Thymus (tissue), 11 donors: ENCODE results near the gene GIPC2. TPM values are rescaled to one million over a fixed set of nuclear protein-coding genes. Genes with fewer than 3 reads are reported as not detected.
"Not testable (repeated sequence)": the region's sequence is repeated elsewhere in the genome, so short reads cannot be mapped to it uniquely, and the experiment has no call there.

ENCODE experiments used
- DNase-seq, 9 donors: peaks; one replicate each; pipeline ENCODE4 v3.0.0-alpha.2; 2013; ENCODE audit warnings: low spot score in 9 of 9, low read depth in 6 of 9, missing footprints in 1 of 9
- H3K27ac ChIP-seq, 2 donors: one replicate each; pipeline ENCODE4 v1.5.1; 2013; ENCODE audit warnings: control low read depth in 1 of 2, low read depth in 1 of 2, low read length in 1 of 2, mild to moderate bottlenecking in 1 of 2, moderate library complexity in 1 of 2
- H3K27me3 ChIP-seq, 2 donors: one replicate each; pipeline ENCODE4 v1.5.1; 2013; ENCODE audit warnings: low read length in 1 of 2; ENCODE audit not compliant: control insufficient read depth in 2 of 2, insufficient read depth in 1 of 2
- H3K36me3 ChIP-seq, 2 donors: one replicate each; pipeline ENCODE4 v1.5.1; 2013; ENCODE audit warnings: low read length in 1 of 2, mild to moderate bottlenecking in 1 of 2, moderate library complexity in 1 of 2; ENCODE audit not compliant: control insufficient read depth in 2 of 2, insufficient read depth in 2 of 2
- H3K4me1 ChIP-seq, 2 donors: one replicate each; pipeline ENCODE4 v1.5.1; 2013; ENCODE audit warnings: low read length in 2 of 2; ENCODE audit not compliant: control insufficient read depth in 2 of 2, insufficient read depth in 2 of 2
- H3K4me3 ChIP-seq, 2 donors: one replicate each; pipeline ENCODE4 v1.5.1; 2013; ENCODE audit warnings: low read length in 2 of 2, control low read depth in 1 of 2, mild to moderate bottlenecking in 1 of 2
- H3K9me3 ChIP-seq, 2 donors: one replicate each; pipeline ENCODE4 v1.5.1; 2013; ENCODE audit warnings: low read length in 1 of 2, mild to moderate bottlenecking in 1 of 2; ENCODE audit not compliant: control insufficient read depth in 2 of 2, insufficient read depth in 1 of 2
- WGBS: extraction: QIAGEN DNeasy Blood & Tissue Kit; methylation state at CpG from one replicate; pipeline ENCODE4 v1.1.7; 2013; 5-methylcytosine and 5-hydroxymethylcytosine counted together
- polyA plus RNA-seq: library from polyadenylated mRNA; stranded (reverse); fragments of 200-250 nt; gene quantifications from one replicate; pipeline ENCODE4 v1.2.3, GENCODE V29; 2013
- total RNA-seq: library from RNA; stranded (reverse); fragments of 120-200 nt; gene quantifications from one replicate; pipeline ENCODE4 v1.2.4, GENCODE V29; 2013
- donor health status: healthy.

GIPC2 gene
- total and polyA plus RNA-seq, 2 donors: 0.28 to 1.3 TPM

DNA sequence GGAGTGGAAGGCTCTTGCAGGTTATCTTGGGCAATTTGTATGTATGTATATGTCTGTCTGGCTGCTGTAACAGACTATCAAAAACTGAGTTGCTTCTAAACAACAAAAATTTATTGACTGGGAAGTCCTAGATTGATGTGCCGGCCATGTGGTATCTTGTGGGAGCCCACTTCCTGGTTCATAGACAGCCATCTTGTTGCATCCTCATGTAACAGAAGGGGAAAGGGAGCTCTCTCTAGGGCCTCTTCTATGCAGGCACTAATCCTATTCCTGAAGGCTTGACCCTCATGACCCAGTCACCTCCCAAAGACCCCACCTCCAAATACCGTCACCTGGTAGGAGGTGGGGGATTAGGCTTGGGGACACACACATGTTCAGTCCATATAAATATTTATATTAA, 9.2 kb downstream of the GIPC2 start:
- no peaks in the 10 kb centered on the region for H3K9me3 ChIP-seq
- H3K4me1 ChIP-seq: no peaks in the 10 kb centered on the region
- H3K27ac ChIP-seq: no peak overlapping the region
- DNase-seq: no peak
- no peaks in the 10 kb centered on the region for H3K27me3 ChIP-seq
- WGBS: 97% methylated on average over 2 of the region's 2 CpGs
- H3K4me3 ChIP-seq: no peak overlapping the region
- no peaks in the 10 kb centered on the region for H3K36me3 ChIP-seq

DNA sequence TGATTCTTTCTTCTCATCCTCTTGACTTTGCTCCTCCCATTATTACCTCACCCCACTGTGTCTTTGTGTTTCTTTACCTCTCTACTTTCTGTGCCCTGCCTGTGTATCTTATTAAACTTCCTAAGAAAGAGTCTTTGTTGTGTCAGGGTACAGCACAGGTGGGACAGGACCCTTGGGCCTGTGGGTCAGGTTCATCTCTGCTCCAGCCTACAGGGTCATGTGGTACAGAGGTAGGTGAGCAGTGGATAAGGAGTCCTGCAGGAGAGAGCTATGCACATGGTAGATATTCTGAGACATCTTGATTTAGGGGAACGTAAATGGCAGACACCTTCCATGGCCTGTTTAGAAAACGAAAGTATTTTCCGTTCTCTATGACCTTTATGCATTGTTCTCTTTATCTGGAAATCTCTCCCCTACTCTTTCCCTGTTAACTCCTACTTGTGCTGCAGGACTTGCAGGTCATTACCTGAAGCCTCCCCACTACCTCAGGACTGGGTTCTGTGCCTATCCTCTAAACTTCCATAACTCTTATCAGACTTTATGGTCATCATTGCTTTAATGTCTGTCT, 9.9 kb downstream of the GIPC2 start:
- DNase-seq: no peak
- H3K9me3 ChIP-seq: no peaks in the 10 kb centered on the region
- WGBS: 96% methylated on average over 3 of the region's 3 CpGs
- H3K4me1 ChIP-seq: no peaks in the 10 kb centered on the region
- H3K27ac ChIP-seq: no peak overlapping the region
- no peak overlapping the region for H3K4me3 ChIP-seq
- H3K36me3 ChIP-seq: no peaks in the 10 kb centered on the region
- H3K27me3 ChIP-seq: no peaks in the 10 kb centered on the region

DNA sequence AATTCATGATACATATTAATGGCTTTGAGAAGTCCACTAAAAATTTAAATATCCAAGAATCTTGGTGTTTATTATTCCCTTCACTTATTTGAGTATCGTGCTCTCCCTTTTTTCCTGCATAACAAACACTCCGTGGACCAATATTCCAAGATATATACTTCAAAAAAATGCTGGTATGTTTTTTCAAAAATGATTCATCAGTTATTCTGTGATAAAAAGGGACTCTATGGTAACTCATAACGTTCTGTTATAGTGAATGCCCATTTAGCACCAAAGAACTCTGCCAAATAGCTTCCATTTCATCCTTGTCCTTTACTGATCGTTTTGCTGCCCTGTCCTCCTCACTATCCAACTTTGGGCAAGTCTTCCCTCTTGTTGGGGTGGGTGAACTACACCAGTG, 12.9 kb downstream of the GIPC2 start:
- Histone ChIP-seq H3K4me1 (no peaks in the 10 kb centered on the region), H3K9me3 (no peaks in the 10 kb centered on the region), H3K27ac (no peak overlapping the region), H3K4me3 (no peak overlapping the region), H3K36me3 (no peaks in the 10 kb centered on the region), H3K27me3 (no peaks in the 10 kb centered on the region)
- WGBS: 93% methylated on average over 4 of the region's 4 CpGs
- no peak for DNase-seq

DNA sequence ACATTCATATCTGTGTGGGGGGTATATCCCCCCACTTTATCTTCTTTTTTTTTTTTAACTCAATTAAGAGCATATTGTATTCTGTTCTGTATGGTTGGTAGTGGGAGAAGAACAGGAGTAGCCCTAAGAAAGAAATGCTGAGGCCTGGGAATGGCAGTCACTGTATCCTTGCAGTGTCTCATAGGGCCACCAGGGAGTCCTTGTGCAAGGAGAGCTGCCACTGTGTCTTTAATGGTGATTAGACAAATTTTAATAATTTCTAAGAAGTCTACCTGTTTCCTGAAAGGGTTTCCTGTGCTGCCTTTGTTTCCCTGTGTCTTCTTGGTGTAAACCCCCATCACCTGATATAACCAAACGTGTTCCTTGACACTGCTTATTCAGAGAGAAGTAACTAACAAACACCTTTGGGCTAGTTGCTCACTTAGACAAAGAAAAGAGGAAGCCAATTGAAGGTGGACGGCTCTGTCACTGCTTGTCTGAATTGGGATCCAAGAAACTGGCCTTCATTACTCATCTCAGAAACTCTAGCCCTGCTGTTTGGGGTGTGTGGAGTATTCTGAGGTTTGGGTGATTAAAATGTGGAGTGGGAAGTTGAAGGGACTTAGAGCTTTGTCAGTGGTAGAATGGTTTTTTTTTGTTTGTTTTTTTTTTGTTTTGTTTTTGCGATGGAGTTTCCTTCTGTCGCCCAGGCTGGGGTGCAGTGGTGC, 15.2 kb downstream of the GIPC2 start:
- no peak overlapping the region for H3K4me3 ChIP-seq
- H3K36me3 ChIP-seq: no peaks in the 10 kb centered on the region
- 96% methylated on average over 4 of the region's 4 CpGs for WGBS
- no peaks in the 10 kb centered on the region for H3K27me3 ChIP-seq
- H3K4me1 ChIP-seq: no peaks in the 10 kb centered on the region
- H3K27ac ChIP-seq: no peak overlapping the region
- H3K9me3 ChIP-seq: no peaks in the 10 kb centered on the region
- no peak for DNase-seq

DNA sequence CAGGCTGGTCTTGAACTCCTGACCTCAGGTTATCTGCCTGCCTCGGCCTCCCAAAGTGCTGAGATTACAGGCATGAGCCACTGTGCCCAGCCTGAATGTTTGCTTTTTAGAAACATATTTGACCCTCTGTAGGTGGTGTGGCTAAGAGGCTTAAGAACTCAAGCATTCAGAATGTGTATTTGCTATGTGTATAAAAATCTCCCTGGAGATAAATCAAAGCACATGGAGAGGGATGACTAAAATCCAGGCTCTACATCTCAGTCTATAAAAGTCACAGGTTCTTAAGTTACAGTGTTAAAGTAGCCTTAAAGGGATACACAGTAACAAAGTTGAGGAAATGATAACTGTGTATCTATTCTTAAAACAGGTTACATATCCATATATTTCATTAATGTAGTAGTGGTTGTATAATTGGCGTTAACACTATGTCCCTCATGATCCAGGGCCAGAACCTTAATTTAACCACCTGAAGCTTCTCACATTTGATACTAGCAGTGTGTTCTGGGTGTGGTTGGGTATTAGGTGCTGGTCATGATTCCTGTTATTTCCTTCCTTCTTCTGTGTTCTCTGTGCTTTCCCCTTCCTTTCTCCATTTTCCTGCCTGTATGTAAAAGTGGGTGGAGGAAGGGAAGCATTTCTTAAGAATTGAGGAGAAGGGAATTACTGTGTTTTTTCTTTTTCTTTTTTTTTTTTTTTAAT, 16.2 kb downstream of the GIPC2 start:
- Histone ChIP-seq H3K27ac (no peak overlapping the region), H3K27me3 (no peaks in the 10 kb centered on the region), H3K9me3 (no peaks in the 10 kb centered on the region), H3K4me1 (no peaks in the 10 kb centered on the region), H3K4me3 (no peak overlapping the region), H3K36me3 (no peaks in the 10 kb centered on the region)
- DNase-seq: no peak
- 90% methylated on average over 2 of the region's 2 CpGs for WGBS

DNA sequence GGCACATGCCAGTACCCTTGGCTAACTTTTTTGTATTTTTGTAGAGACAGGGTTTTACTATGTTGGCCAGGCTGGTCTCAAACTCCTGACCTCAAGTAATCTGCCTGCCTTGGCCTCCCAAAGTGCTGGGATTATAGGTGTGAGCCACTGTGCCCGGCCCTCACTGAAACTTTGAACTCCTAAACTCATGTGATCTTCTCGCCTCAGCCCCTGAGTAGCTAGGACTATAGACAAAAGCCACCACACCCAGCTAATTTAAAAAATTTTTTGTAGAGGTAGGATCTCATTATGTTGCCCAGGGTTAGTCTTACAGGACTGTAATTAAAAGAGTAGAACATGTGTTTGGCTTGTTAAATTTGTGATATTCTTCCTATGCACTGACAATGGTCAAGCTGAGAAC, 19.1 kb downstream of the GIPC2 start:
- not testable (repeated sequence) for DNase-seq, H3K4me3 ChIP-seq, H3K27me3 ChIP-seq, H3K9me3 ChIP-seq, H3K4me1 ChIP-seq, H3K27ac ChIP-seq, H3K36me3 ChIP-seq
- WGBS: 97% methylated on average over 2 of the region's 2 CpGs

DNA sequence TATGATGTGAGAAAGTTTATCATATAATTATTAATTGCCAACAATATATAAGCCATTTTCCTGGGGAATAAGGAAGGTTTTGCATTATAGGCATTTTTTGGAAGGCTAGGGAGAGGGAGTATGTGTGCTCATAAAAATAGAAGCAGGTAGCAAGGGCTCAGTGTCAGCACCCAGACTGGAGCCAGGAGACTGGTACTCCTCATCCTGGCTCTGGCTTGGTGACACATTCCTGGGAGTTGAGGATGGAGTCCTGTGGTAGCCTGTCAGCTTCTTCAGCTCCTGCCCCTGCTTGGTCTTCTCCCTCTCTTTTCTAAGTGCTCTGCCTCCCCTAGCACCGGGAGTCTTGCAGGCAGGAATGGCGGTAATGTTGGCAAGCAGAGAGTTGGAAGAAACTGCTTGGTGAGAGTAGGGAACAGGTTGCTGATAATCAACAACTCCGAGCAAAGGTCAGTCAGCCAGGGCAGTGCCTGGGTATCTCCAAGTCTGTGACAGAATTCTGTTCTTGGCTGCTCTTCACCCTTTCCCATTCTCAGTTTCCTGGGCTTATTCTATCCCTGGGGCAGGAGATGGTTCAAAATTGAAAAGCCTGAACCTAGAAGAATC, 23.0 kb downstream of the GIPC2 start:
- Histone ChIP-seq H3K4me1 (no peaks in the 10 kb centered on the region), H3K36me3 (no peaks in the 10 kb centered on the region), H3K27me3 (no peaks in the 10 kb centered on the region), H3K4me3 (no peak overlapping the region), H3K9me3 (no peaks in the 10 kb centered on the region), H3K27ac (no peak overlapping the region)
- 90% methylated on average over 3 of the region's 3 CpGs for WGBS
- DNase-seq: no peak

DNA sequence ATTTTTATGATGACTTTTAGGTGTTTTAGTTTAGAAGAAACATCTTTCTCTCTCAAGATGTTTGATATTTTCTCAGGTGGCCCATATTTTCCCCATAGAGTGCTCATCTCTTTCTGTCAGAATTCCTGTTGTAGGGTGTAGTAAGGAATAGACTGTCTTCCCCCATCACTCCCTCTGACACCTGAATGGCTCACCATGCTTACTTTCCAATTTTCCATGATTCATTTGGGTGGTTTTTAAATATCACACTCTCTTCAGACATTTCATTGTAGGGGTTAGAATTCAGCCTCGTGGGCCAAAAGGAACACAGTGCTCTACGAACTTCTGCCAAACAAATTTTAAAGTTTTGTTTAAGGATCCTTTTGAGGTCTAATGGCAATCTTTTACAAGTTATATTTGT, 24.0 kb downstream of the GIPC2 start:
- no peaks in the 10 kb centered on the region for H3K4me1 ChIP-seq
- H3K4me3 ChIP-seq: no peak overlapping the region
- no peaks in the 10 kb centered on the region for H3K27me3 ChIP-seq
- H3K27ac ChIP-seq: no peak overlapping the region
- H3K9me3 ChIP-seq: no peaks in the 10 kb centered on the region
- WGBS: 93% methylated on average over 2 of the region's 2 CpGs
- DNase-seq: no peak
- no peaks in the 10 kb centered on the region for H3K36me3 ChIP-seq

DNA sequence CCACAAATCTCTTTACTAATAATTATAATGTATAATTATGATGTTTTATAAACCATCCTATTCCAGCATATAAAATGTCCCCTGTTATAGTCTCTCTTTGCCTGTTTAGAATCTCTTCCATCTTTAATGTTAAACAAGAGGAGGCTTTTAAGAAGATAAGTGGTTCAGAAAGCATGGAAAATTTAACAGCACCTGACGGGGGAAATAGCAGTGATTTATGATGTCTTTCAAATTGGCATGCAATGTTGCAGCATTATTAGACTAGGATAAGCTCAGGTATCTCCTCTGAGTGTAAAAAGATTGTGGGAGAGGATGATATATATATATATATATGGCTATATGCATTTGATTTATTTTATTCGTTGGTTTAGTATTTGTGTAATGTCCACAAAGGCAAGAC, 24.4 kb downstream of the GIPC2 start:
- H3K36me3 ChIP-seq: no peaks in the 10 kb centered on the region
- no peak for DNase-seq
- 86% methylated on average over 2 of the region's 2 CpGs for WGBS
- H3K27ac ChIP-seq: no peak overlapping the region
- H3K4me3 ChIP-seq: no peak overlapping the region
- H3K4me1 ChIP-seq: no peaks in the 10 kb centered on the region
- no peaks in the 10 kb centered on the region for H3K27me3 ChIP-seq
- no peaks in the 10 kb centered on the region for H3K9me3 ChIP-seq
